Measurements from ENCODE around the gene RALGPS1.

- TF ChIP-seq CTCF (CRISPR knock-in tag; IDR thresholded peaks at IDR 0.05) (no peak), ZNF574 (CRISPR knock-in tag; IDR thresholded peaks at IDR 0.05) (no peak), ZNF644 (CRISPR knock-in tag; IDR thresholded peaks at IDR 0.05; ENCODE audit: low read depth) (no peak), FOXK1 (CRISPR knock-in tag; IDR thresholded peaks at IDR 0.05; ENCODE audit: borderline replicate concordance, low read depth) (no peak), EZH2 (conservative IDR thresholded peaks at IDR 0.05; ENCODE audit: low read depth, low read length) (no peak), ZNF546 (CRISPR knock-in tag; conservative IDR thresholded peaks at IDR 0.05) (no peak), RFX5 (IDR thresholded peaks at IDR 0.05; ENCODE audit: low read depth, low read length) (no peak), BORCS8-MEF2B (CRISPR knock-in tag; IDR thresholded peaks at IDR 0.05) (no peak), ARID3A (IDR thresholded peaks at IDR 0.05; ENCODE audit: low read depth, low read length) (no peak), TCF7L2 (IDR thresholded peaks at IDR 0.05; ENCODE audit: low read depth, low read length) (no peak), ASH2L (IDR thresholded peaks at IDR 0.05; ENCODE audit: insufficient read length, low read depth, low read length) (no peak), U2AF2 (IDR thresholded peaks at IDR 0.05; ENCODE audit: low read depth, low read length) (no peak), ZBTB2 (CRISPR knock-in tag; IDR thresholded peaks at IDR 0.05; ENCODE audit: low read depth) (no peak)
Observed at GRCh38 chr9:127049044-127049443, 134.5 kb downstream of the RALGPS1 start.

Data from HepG2 (cell line).